ENCODE data around the gene AKR1C1. TPM values are rescaled to one million over a fixed set of nuclear protein-coding genes. Genes with fewer than 3 reads are reported as not detected.
"Not testable (repeated sequence)": the region's sequence is repeated elsewhere in the genome, so short reads cannot be mapped to it uniquely, and the experiment has no call there.

AKR1C1 gene
- total RNA-seq, 1 experiment from 2014 or later: 4.1 TPM

DNA sequence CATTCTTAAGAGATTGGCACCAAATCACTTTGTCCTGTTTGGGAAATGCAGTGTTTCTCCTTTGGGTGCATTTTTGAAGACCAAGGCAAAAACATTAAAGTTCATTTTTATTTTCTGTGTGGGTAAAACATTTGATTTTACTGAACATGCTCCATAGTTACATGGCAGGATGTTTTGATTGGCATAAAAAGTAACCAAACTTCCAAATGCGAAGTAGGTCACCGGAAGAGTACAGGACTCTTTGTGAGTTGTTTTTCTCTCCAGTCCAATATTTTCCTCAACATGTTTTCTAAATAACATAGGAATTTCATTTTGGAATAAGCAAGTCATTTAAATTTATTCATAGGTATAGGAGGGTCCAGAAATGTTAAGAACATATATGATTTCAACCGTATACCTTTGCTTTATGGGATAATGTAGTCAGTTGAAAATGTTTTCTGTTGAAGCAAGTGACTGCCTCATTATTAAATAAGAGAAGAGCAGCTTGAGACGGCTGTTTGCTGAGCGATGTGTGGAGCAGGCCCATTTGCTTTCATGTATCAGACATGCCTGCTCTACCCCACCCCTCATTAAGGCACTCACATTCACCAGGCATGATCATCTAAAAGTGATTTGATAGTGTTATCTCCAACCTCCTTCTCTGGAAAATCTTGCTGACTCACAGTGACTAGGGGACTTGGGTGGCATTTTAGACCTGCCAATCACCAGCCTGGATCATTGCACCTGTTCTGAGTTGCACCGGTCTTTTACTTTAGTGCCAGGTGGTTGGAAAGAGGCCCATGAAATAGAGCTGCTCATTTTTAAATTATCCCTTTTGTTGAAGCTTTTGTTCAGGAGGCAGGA is 56.8 kb downstream of the AKR1C1 start:
- POLR2A ChIA-PET; H3K36me3 Mint-ChIP-seq; DNase-seq (ENCODE audit: low spot score); CTCF ChIA-PET; H3K4me3 Mint-ChIP-seq; H3K27ac Mint-ChIP-seq; H3K27me3 Mint-ChIP-seq (ENCODE audit: low read depth); ATAC-seq: not testable (repeated sequence)
- Mint-ChIP-seq H3K4me1 (peaks cover 32% of the 10 kb centered on the region), H3K9me3 (peaks cover 18% of the 10 kb centered on the region)

DNA sequence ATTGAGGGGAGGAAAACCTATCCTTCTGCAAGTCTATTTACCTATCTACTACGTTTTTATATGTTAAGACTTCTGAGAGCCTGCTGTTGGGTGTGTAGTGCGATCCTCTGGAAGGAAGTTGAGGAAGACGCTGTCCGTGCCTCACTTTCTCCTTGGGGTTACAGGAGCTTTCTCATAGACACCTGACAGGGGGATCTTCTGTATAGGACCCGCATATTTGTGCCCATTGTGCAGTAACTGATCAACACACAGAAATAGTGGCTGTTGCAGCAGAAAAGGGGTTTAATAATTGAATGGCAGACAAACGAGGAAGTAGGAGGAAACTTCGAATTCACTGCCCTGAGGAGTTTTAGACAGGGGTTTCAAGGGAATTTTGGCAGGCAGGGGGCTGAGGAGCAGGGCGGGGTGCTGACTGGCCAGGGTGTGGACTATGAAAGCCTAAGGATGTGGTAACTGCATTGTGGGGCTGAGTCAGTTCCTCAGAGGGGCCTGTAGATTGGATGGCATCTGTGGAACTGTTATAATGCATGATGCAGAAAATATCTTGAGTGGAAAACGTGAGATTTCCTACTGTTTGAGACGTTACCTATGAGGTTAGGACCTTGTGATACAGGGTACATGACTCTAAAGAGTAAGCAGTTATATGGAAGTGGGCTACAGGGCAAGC is 58.5 kb downstream of the AKR1C1 start:
- POLR2A ChIA-PET; H3K27me3 Mint-ChIP-seq (ENCODE audit: low read depth); DNase-seq (ENCODE audit: low spot score); H3K27ac Mint-ChIP-seq; H3K4me3 Mint-ChIP-seq; ATAC-seq; H3K36me3 Mint-ChIP-seq: not testable (repeated sequence)
- peaks cover 15% of the 10 kb centered on the region for H3K9me3 Mint-ChIP-seq
- peaks cover 30% of the 10 kb centered on the region for H3K4me1 Mint-ChIP-seq
- CTCF ChIA-PET: interaction anchor here (1.1 kb wide), 1 partner anchor 40 kb away, joined by 4 read pairs; no protein-coding TSS in a partner anchor

DNA sequence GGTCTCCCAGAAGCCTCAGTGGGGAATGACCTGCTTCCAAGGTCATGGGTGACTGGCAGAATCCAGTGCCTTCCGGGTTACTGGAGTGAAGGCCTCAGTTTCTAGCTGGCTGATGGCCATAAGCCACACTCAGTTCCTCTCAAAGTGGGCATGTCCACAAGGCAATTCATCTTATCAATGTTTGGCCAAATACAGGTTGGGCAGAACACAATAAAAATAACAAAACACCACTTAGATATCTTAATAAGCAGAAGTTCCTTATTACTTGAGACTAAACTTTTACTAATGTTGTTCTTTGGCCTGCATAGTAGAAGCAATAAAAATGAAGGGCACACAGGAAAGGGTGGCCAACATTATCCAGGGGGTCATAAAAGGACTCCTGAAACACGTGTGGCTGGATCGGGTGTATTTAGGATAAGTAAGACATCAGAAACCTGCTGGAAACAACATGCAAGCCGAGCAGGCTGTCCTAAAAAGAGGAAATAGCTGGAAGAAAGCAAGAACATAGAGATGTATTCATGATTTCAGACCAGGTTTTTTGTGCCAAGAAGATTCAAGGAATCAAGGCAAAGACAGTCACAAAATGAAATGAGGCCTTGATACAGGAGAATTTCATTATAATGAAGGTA is 60.1 kb downstream of the AKR1C1 start:
- ChIA-PET POLR2A (no interaction called here), CTCF (interaction anchor here (1.1 kb wide), 1 partner anchor 41 kb away, joined by 4 read pairs; no protein-coding TSS in a partner anchor)
- TF ChIP-seq SMAD3 (CRISPR knock-in tag; IDR thresholded peaks at IDR 0.05; ENCODE audit: borderline replicate concordance): no peak
- TF ChIP-seq, protein P1, sequence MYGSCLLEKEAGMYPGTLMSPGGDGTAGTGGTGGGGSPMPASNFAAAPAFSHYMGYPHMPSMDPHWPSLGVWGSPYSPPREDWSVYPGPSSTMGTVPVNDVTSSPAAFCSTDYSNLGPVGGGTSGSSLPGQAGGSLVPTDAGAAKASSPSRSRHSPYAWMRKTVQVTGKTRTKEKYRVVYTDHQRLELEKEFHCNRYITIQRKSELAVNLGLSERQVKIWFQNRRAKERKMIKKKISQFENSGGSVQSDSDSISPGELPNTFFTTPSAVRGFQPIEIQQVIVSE (CRISPR knock-in tag; IDR thresholded peaks at IDR 0.05; ENCODE audit: borderline replicate concordance): no peak
- TF ChIP-seq ZNF219 (CRISPR knock-in tag; IDR thresholded peaks at IDR 0.05; ENCODE audit: borderline replicate concordance): no peak
- TF ChIP-seq, protein P2, sequence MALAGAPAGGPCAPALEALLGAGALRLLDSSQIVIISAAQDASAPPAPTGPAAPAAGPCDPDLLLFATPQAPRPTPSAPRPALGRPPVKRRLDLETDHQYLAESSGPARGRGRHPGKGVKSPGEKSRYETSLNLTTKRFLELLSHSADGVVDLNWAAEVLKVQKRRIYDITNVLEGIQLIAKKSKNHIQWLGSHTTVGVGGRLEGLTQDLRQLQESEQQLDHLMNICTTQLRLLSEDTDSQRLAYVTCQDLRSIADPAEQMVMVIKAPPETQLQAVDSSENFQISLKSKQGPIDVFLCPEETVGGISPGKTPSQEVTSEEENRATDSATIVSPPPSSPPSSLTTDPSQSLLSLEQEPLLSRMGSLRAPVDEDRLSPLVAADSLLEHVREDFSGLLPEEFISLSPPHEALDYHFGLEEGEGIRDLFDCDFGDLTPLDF (CRISPR knock-in tag; IDR thresholded peaks at IDR 0.05): no peak
- TF ChIP-seq, protein P3, sequence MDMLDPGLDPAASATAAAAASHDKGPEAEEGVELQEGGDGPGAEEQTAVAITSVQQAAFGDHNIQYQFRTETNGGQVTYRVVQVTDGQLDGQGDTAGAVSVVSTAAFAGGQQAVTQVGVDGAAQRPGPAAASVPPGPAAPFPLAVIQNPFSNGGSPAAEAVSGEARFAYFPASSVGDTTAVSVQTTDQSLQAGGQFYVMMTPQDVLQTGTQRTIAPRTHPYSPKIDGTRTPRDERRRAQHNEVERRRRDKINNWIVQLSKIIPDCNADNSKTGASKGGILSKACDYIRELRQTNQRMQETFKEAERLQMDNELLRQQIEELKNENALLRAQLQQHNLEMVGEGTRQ (CRISPR knock-in tag; IDR thresholded peaks at IDR 0.05): no peak
- no peak for TF ChIP-seq NFYB (CRISPR knock-in tag; conservative IDR thresholded peaks at IDR 0.05; ENCODE audit: low read depth)
- TF ChIP-seq, protein P4, sequence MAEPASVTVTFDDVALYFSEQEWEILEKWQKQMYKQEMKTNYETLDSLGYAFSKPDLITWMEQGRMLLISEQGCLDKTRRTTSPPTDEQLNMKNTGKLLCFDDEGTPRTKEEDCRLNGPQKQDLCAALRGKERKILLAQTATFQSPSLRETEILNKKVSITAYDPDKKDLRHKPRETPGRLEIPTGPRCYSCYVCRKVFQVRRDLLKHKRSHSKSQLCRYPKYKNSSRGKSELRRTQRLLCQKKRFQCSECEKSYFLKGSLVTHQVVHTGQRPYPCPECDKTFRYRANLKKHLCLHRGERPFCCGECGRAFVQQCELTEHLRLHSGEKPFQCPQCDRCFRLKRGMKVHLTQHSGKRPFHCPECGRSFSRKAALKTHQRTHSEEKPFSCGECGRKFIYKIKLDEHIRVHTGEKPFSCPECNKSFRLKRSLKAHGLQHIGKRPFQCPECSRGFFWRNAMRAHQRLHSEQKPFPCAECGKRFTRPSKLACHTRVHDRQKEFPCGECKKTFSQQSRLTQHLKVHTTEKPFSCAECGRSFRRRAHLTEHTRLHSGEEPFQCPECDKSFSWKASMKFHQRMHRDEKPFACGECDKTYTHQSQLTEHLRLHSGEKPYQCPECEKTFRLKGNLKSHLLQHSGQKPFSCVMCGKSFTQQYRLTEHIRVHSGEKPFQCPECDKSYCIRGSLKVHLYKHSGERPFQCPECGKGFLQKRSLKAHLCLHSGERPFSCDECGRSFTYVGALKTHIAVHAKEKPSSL (CRISPR knock-in tag; conservative IDR thresholded peaks at IDR 0.05): no peak
- TF ChIP-seq, protein P5, sequence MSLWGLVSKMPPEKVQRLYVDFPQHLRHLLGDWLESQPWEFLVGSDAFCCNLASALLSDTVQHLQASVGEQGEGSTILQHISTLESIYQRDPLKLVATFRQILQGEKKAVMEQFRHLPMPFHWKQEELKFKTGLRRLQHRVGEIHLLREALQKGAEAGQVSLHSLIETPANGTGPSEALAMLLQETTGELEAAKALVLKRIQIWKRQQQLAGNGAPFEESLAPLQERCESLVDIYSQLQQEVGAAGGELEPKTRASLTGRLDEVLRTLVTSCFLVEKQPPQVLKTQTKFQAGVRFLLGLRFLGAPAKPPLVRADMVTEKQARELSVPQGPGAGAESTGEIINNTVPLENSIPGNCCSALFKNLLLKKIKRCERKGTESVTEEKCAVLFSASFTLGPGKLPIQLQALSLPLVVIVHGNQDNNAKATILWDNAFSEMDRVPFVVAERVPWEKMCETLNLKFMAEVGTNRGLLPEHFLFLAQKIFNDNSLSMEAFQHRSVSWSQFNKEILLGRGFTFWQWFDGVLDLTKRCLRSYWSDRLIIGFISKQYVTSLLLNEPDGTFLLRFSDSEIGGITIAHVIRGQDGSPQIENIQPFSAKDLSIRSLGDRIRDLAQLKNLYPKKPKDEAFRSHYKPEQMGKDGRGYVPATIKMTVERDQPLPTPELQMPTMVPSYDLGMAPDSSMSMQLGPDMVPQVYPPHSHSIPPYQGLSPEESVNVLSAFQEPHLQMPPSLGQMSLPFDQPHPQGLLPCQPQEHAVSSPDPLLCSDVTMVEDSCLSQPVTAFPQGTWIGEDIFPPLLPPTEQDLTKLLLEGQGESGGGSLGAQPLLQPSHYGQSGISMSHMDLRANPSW (CRISPR knock-in tag; conservative IDR thresholded peaks at IDR 0.05; ENCODE audit: low read depth): no peak
- no peak for TF ChIP-seq OVOL2 (CRISPR knock-in tag; IDR thresholded peaks at IDR 0.05; ENCODE audit: borderline replicate concordance)
- Mint-ChIP-seq H3K4me3 (no peak overlapping the region), H3K27ac (no peak overlapping the region), H3K27me3 (ENCODE audit: low read depth) (no peaks in the 10 kb centered on the region), H3K4me1 (peaks cover 14% of the 10 kb centered on the region), H3K9me3 (peaks cover 10% of the 10 kb centered on the region), H3K36me3 (no peaks in the 10 kb centered on the region; the same call in 1 of the 2 replicates)
- ATAC-seq: no peak
- DNase-seq (ENCODE audit: low spot score): no peak

DNA sequence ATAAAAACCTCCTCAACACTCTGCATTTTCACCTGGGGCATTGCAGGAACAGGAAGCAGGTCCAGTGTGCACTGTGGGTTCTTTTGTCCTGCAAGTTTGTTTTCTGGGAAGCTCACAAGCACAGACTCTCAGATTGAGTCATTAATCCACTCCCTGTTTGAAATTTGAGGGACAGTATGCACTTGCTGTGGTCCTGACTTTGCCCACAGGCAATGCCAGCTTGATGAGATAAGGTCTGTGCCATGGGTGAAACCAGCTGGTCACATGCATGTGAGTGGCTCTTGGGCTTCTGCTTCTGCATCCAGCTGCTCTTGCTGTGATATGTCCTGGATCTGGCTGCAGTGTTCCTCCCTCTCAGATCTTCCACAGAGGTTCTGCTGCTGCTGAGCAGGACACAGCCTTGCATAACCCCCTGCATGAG is 62.3 kb downstream of the AKR1C1 start:
- POLR2A ChIA-PET; H3K27me3 Mint-ChIP-seq (ENCODE audit: low read depth); H3K27ac Mint-ChIP-seq; DNase-seq (ENCODE audit: low spot score); H3K4me1 Mint-ChIP-seq; CTCF ChIA-PET; ATAC-seq; H3K4me3 Mint-ChIP-seq; H3K36me3 Mint-ChIP-seq: not testable (repeated sequence)
- peaks cover 23% of the 10 kb centered on the region for H3K9me3 Mint-ChIP-seq

Measured in WTC11 (cell line).